K562 (cell line): ENCODE results near the gene KCNJ10. TPM values are rescaled to one million over a fixed set of nuclear protein-coding genes. Genes with fewer than 3 reads are reported as not detected.

Source experiments
- RB1 ChIP-seq: fragments of 450-650 bp; IDR thresholded peaks from 2 replicates; pipeline ENCODE4 v1.6.1; 2017; ENCODE audit warnings: low read depth, mild to moderate bottlenecking
- RBM17 ChIP-seq: fragments of 200-400 bp; formaldehyde crosslinking; IDR thresholded peaks from 2 replicates; pipeline ENCODE4 v1.6.1; 2017; ENCODE audit warnings: low read depth, mild to moderate bottlenecking, low read length, borderline replicate concordance
- TCFL5 ChIP-seq: fragments of 250-450 bp; sonication (Bioruptor Pico); conservative IDR thresholded peaks from 2 replicates; pipeline ENCODE4 v1.6.1; 2021; ENCODE audit warnings: mild to moderate bottlenecking, moderate library complexity, matching md5 sums
- ZNF184 ChIP-seq: sonication (generic); formaldehyde crosslinking; IDR thresholded peaks from 2 replicates; pipeline ENCODE4 v1.5.0; 2020; ENCODE audit warnings: missing genetic modification reagents
- ZNF77 ChIP-seq: fragments of 250-450 bp; sonication (Bioruptor Pico); IDR thresholded peaks from 2 replicates; pipeline ENCODE4 v1.5.0; 2020
- polyA plus RNA-seq, 8 experiments: library from polyadenylated mRNA; depleted of rRNA in 4 of 8; stranded (reverse) in 5 of 8; unstranded in 3 of 8; fragments of >200 nt; fragmentation: Nextera tagmentation in 2 of 8; fragmentation: Illumina TruSeq in 1 of 8; extraction: Ambion mirVana in 2 of 8; extraction: Trizol in 1 of 8; gene quantifications; 2 replicates each; pipeline versions ENCODE4 v1.2.1 to v1.2.3, GENCODE V29; 2011 to 2014; ENCODE audit warnings: inconsistent platforms in 1 of 8, missing spikeins in 1 of 8
- total RNA-seq, 7 experiments: library from RNA; depleted of rRNA in 6 of 7; stranded (reverse); fragments of >200 nt in 6 of 7; fragmentation: Illumina TruSeq in 2 of 7; extraction: Trizol in 2 of 7; gene quantifications; 2 replicates each; pipeline versions ENCODE4 v1.2.1 to v1.2.3, GENCODE V29; 2011 to 2021; ENCODE audit warnings: low replicate concordance in 1 of 7
- TF ChIP-seq, protein P1 (sequence below): IDR thresholded peaks from 2 replicates; pipeline ENCODE4 v1.6.1; 2011; ENCODE audit warnings: borderline replicate concordance, low read depth, mild to moderate bottlenecking, moderate library complexity, low read length; ENCODE audit not compliant: insufficient read depth, poor library complexity, severe bottlenecking
- TF ChIP-seq, protein P2 (sequence below): fragments of 450-650 bp; formaldehyde crosslinking; IDR thresholded peaks from 2 replicates; pipeline ENCODE4 v1.4.0; 2020; ENCODE audit warnings: mild to moderate bottlenecking, moderate library complexity
- TF ChIP-seq, protein P3 (sequence below), 3 experiments: IDR thresholded peaks in 2 of 3; conservative IDR thresholded peaks in 1 of 3; 2 replicates each; pipeline ENCODE4 v1.5.1; 2011 to 2012; ENCODE audit warnings: low read length in 3 of 3, mild to moderate bottlenecking in 3 of 3, control low read depth in 2 of 3, improper control_type of control experiment in 1 of 3, inconsistent platforms in 1 of 3, low read depth in 1 of 3, mixed read lengths in 1 of 3, moderate library complexity in 1 of 3; ENCODE audit not compliant: insufficient read depth in 2 of 3

KCNJ10 gene
- total and polyA plus RNA-seq, 9 of the 15 experiments (the other 6 are each of a cell fraction or from before 2014, with no cell fraction given): 0.06 to 0.11 TPM; not detected in 7

DNA sequence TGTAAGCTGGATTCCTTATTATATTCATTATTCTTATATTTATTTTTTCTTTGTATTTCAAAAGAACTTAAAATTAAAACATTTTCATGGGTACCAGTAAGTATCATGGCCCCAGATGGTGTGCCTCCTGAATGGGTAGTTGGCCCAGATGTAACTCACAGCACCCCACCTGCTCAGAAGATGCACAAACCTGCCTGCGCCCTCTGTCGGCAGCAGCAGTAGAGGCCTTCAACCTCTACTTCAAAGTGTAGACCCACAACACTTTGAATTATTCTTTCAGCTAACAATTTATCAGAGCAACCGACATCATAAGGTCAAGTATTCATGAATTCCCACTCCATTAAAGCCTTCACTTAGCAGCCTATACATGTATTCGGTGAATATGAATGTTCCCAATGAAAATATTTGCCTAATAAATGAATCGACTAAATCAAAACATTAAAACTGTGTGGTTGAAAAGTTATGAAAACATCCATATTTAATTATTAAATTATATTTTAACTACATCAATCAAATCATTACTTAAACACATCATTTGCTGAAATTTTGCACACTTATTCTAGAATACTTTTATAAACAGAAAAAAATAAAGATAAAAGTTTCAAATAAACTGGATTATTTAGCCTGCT, 63.5 kb downstream of the KCNJ10 start (continued):
- TF ChIP-seq, protein P1, sequence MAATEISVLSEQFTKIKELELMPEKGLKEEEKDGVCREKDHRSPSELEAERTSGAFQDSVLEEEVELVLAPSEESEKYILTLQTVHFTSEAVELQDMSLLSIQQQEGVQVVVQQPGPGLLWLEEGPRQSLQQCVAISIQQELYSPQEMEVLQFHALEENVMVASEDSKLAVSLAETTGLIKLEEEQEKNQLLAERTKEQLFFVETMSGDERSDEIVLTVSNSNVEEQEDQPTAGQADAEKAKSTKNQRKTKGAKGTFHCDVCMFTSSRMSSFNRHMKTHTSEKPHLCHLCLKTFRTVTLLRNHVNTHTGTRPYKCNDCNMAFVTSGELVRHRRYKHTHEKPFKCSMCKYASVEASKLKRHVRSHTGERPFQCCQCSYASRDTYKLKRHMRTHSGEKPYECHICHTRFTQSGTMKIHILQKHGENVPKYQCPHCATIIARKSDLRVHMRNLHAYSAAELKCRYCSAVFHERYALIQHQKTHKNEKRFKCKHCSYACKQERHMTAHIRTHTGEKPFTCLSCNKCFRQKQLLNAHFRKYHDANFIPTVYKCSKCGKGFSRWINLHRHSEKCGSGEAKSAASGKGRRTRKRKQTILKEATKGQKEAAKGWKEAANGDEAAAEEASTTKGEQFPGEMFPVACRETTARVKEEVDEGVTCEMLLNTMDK: peak; percentile 59
- TF ChIP-seq, protein P2, sequence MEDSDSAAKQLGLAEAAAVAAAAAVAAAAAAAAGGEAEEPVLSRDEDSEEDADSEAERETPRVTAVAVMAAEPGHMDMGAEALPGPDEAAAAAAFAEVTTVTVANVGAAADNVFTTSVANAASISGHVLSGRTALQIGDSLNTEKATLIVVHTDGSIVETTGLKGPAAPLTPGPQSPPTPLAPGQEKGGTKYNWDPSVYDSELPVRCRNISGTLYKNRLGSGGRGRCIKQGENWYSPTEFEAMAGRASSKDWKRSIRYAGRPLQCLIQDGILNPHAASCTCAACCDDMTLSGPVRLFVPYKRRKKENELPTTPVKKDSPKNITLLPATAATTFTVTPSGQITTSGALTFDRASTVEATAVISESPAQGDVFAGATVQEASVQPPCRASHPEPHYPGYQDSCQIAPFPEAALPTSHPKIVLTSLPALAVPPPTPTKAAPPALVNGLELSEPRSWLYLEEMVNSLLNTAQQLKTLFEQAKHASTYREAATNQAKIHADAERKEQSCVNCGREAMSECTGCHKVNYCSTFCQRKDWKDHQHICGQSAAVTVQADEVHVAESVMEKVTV (CRISPR knock-in tag): peak; percentile 77
- no peak for TF ChIP-seq RBM17
- TF ChIP-seq ZNF77 (CRISPR knock-in tag): no peak
- TF ChIP-seq, protein P3, sequence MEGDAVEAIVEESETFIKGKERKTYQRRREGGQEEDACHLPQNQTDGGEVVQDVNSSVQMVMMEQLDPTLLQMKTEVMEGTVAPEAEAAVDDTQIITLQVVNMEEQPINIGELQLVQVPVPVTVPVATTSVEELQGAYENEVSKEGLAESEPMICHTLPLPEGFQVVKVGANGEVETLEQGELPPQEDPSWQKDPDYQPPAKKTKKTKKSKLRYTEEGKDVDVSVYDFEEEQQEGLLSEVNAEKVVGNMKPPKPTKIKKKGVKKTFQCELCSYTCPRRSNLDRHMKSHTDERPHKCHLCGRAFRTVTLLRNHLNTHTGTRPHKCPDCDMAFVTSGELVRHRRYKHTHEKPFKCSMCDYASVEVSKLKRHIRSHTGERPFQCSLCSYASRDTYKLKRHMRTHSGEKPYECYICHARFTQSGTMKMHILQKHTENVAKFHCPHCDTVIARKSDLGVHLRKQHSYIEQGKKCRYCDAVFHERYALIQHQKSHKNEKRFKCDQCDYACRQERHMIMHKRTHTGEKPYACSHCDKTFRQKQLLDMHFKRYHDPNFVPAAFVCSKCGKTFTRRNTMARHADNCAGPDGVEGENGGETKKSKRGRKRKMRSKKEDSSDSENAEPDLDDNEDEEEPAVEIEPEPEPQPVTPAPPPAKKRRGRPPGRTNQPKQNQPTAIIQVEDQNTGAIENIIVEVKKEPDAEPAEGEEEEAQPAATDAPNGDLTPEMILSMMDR (IDR thresholded peaks at IDR 0.05 in 2 of 3, conservative IDR thresholded peaks at IDR 0.05 in 1 of 3; ENCODE audit: insufficient read depth in 2 of 3, low read depth in 1 of 3, low read length in 3 of 3): peak; percentile 91 to 92 (median 92)
- TF ChIP-seq TCFL5 (CRISPR knock-in tag): no peak
- no peak for TF ChIP-seq ZNF184 (CRISPR knock-in tag)
- peak; percentile 23; the same call in 1 of the 2 replicates for TF ChIP-seq RB1
